ENCODE data around the gene PLEKHA7.

DNA sequence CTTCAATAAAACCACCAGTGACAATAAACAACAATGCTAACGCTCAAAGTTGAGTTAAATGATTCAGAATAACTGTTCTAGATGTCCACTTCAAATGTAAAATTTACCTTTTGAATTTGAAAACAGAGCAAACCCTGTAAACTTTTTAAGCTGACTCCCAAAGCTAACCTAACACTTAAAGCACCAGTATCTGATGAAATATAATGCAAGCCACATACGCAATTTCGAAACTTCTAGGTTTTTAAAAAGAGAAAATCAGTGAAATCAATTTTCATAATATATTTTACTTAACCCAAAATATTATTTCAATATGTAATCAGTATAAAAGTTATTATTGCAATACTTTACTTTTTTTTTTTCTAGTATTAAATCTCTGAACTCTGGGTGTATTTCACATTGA lies 71.3 kb downstream of the PLEKHA7 start:
- TF ChIP-seq, protein P1, sequence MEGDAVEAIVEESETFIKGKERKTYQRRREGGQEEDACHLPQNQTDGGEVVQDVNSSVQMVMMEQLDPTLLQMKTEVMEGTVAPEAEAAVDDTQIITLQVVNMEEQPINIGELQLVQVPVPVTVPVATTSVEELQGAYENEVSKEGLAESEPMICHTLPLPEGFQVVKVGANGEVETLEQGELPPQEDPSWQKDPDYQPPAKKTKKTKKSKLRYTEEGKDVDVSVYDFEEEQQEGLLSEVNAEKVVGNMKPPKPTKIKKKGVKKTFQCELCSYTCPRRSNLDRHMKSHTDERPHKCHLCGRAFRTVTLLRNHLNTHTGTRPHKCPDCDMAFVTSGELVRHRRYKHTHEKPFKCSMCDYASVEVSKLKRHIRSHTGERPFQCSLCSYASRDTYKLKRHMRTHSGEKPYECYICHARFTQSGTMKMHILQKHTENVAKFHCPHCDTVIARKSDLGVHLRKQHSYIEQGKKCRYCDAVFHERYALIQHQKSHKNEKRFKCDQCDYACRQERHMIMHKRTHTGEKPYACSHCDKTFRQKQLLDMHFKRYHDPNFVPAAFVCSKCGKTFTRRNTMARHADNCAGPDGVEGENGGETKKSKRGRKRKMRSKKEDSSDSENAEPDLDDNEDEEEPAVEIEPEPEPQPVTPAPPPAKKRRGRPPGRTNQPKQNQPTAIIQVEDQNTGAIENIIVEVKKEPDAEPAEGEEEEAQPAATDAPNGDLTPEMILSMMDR (IDR thresholded peaks at IDR 0.05) = no peak
- TF ChIP-seq POLR2AphosphoS5 (IDR thresholded peaks at IDR 0.05) = no peak
- no peak for TF ChIP-seq POLR2A (IDR thresholded peaks at IDR 0.05)

Measured in upper lobe of left lung (tissue), 4 donors.